KMS-11 (cell line): ENCODE results near the gene CITED2.

ENCODE experiments used
- H2AFZ ChIP-seq: fragments of 200-600 bp; sonication (generic); 2 replicates; pipeline ENCODE4 v1.6.1; 2016; ENCODE audit warnings: antibody characterized with exemption, mixed run types, low read depth
- H3K27ac ChIP-seq: fragments of 200-600 bp; sonication (generic); 2 replicates; pipeline ENCODE4 v1.6.1; 2016; ENCODE audit warnings: mild to moderate bottlenecking, mixed run types
- H3K27me3 ChIP-seq: fragments of 200-600 bp; sonication (generic); 2 replicates; pipeline ENCODE4 v1.6.1; 2017; ENCODE audit warnings: mild to moderate bottlenecking, low read depth, mixed run types, moderate library complexity; ENCODE audit not compliant: insufficient read depth
- H3K36me3 ChIP-seq: fragments of 200-600 bp; sonication (generic); 2 replicates; pipeline ENCODE4 v1.6.1; 2017; ENCODE audit warnings: mild to moderate bottlenecking, mixed run types; ENCODE audit not compliant: insufficient read depth
- H3K4me1 ChIP-seq: fragments of 200-600 bp; sonication (generic); 2 replicates; pipeline ENCODE4 v1.6.1; 2016; ENCODE audit warnings: mild to moderate bottlenecking, low read depth, mixed run types; ENCODE audit not compliant: poor library complexity, severe bottlenecking
- H3K4me2 ChIP-seq: fragments of 200-600 bp; sonication (generic); 2 replicates; pipeline ENCODE4 v1.7.0; 2016; ENCODE audit warnings: mild to moderate bottlenecking, mixed run types
- H3K4me3 ChIP-seq: fragments of 200-600 bp; sonication (generic); IDR thresholded peaks from 2 replicates; pipeline ENCODE4 v1.6.1; 2017; ENCODE audit warnings: low read depth, low read length, mixed read lengths; ENCODE audit not compliant: insufficient read depth
- H3K79me2 ChIP-seq: fragments of 200-600 bp; sonication (generic); 2 replicates; pipeline ENCODE4 v1.6.1; 2016; ENCODE audit warnings: low read depth, mixed run types; ENCODE audit not compliant: insufficient read depth
- H3K9ac ChIP-seq: fragments of 200-600 bp; sonication (generic); 2 replicates; pipeline ENCODE4 v1.6.1; 2016; ENCODE audit warnings: mild to moderate bottlenecking, mixed run types
- H4K20me1 ChIP-seq: fragments of 200-600 bp; sonication (generic); 2 replicates; pipeline ENCODE4 v1.6.1; 2016; ENCODE audit warnings: mild to moderate bottlenecking, mixed run types; ENCODE audit not compliant: insufficient read depth
- TF ChIP-seq, protein P1 (sequence below): fragments of 200-600 bp; sonication (generic); conservative IDR thresholded peaks from 2 replicates; pipeline ENCODE4 v1.6.1; 2017; ENCODE audit warnings: low read depth, mild to moderate bottlenecking, antibody characterized with exemption, low read length, moderate library complexity, mixed read lengths

The CITED2 gene

GRCh38 chr6:139361211-139361610 lies 13.2 kb downstream of the CITED2 start:
- H3K4me2 ChIP-seq, result no peak overlapping the region
- TF ChIP-seq, protein P1, sequence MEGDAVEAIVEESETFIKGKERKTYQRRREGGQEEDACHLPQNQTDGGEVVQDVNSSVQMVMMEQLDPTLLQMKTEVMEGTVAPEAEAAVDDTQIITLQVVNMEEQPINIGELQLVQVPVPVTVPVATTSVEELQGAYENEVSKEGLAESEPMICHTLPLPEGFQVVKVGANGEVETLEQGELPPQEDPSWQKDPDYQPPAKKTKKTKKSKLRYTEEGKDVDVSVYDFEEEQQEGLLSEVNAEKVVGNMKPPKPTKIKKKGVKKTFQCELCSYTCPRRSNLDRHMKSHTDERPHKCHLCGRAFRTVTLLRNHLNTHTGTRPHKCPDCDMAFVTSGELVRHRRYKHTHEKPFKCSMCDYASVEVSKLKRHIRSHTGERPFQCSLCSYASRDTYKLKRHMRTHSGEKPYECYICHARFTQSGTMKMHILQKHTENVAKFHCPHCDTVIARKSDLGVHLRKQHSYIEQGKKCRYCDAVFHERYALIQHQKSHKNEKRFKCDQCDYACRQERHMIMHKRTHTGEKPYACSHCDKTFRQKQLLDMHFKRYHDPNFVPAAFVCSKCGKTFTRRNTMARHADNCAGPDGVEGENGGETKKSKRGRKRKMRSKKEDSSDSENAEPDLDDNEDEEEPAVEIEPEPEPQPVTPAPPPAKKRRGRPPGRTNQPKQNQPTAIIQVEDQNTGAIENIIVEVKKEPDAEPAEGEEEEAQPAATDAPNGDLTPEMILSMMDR, result no peak
- H3K27me3 ChIP-seq, result no peaks in the 10 kb centered on the region
- no peak overlapping the region for H2AFZ ChIP-seq
- H4K20me1 ChIP-seq, result no peaks in the 10 kb centered on the region
- no peaks in the 10 kb centered on the region for H3K79me2 ChIP-seq
- no peak overlapping the region for H3K4me3 ChIP-seq
- no peaks in the 10 kb centered on the region for H3K36me3 ChIP-seq
- peaks cover 7% of the 10 kb centered on the region for H3K4me1 ChIP-seq
- no peak overlapping the region for H3K27ac ChIP-seq
- no peak overlapping the region for H3K9ac ChIP-seq

DNA sequence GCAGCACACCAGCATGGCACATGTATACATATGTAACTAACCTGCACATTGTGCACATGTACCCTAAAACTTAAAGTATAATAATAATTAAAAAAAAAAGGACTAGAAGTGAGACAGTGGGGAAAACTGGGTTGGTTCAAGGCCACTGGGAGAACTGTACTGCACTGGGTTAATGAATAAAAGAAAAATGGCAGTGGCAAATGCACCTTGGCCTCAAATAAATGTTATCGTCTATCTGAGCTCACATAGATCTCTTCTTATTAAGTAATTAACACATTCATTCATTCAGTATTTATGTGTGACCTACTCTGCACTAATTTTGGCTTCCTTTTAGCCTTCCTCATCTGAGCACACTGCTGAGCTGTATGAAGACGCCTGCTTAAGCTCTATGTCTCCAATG lies 17.5 kb downstream of the CITED2 start:
- Histone ChIP-seq H3K79me2 (no peaks in the 10 kb centered on the region), H3K4me3 (no peak overlapping the region), H3K4me2 (no peak overlapping the region), H3K9ac (no peak overlapping the region), H2AFZ (no peak overlapping the region), H3K4me1 (no peaks in the 10 kb centered on the region), H3K36me3 (no peaks in the 10 kb centered on the region), H3K27ac (no peak overlapping the region), H4K20me1 (no peaks in the 10 kb centered on the region), H3K27me3 (no peaks in the 10 kb centered on the region)
- TF ChIP-seq, protein P1, result no peak

DNA sequence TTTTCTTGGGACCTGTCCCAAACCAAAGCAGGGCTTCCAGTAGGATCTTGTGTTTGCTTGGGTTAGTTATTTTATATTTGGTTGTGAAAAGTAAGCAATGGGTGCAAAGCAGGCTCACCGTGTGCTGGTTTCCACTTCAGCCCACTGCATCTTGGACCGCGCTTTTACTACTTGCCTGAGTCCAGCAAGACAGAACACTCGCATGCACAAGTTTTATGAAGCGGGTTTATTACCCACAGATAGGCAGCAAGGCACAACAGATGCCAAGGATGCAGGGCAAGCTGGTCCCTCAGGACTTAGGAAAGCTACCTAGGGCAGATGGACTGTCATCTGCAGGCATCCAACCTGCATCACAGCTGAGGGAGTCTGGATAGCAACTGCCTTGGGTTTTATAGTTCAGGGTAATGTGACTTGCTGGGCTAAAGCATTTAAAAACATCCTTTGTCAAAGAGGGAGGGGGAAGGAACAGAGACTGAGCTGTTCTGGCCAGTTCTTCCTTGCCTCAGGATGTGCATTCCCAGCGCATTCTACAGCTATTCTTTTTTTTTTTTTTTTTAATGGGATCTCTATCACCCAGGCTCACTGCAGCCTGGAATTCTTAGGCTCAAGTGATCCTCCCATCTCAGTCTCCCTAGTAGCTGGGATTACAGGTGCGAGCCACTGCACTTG lies 18.5 kb downstream of the CITED2 start:
- Histone ChIP-seq H2AFZ (no peak overlapping the region), H3K4me3 (no peak overlapping the region), H3K36me3 (no peaks in the 10 kb centered on the region), H3K4me1 (no peaks in the 10 kb centered on the region), H3K4me2 (no peak overlapping the region), H3K9ac (no peak overlapping the region), H3K27me3 (no peaks in the 10 kb centered on the region), H3K27ac (no peak overlapping the region), H3K79me2 (no peaks in the 10 kb centered on the region), H4K20me1 (no peaks in the 10 kb centered on the region)
- TF ChIP-seq, protein P1, result no peak

GRCh38 chr6:139355172-139355571 lies 19.3 kb downstream of the CITED2 start:
- Histone ChIP-seq H3K4me3 (no peak overlapping the region), H3K27ac (no peak overlapping the region), H4K20me1 (no peaks in the 10 kb centered on the region), H3K79me2 (no peaks in the 10 kb centered on the region), H2AFZ (no peak overlapping the region), H3K9ac (no peak overlapping the region), H3K27me3 (no peaks in the 10 kb centered on the region), H3K4me2 (no peak overlapping the region), H3K36me3 (no peaks in the 10 kb centered on the region), H3K4me1 (no peaks in the 10 kb centered on the region)
- TF ChIP-seq, protein P1, result no peak
